H9 (cell line): Measurements from ENCODE around the gene JAKMIP1. TPM values are rescaled to one million over a fixed set of nuclear protein-coding genes. Genes with fewer than 3 reads are reported as not detected.

ENCODE experiments used
- DNase-seq: peaks from one replicate; pipeline ENCODE4 v3.0.0-alpha.2; 2017
- H2AFZ ChIP-seq: one replicate; pipeline ENCODE4 v1.6.1; 2013; ENCODE audit warnings: mild to moderate bottlenecking, low read length, control low read depth, moderate library complexity
- H2AK5ac ChIP-seq: 2 replicates; pipeline ENCODE4 v1.6.1; 2013; ENCODE audit warnings: low read length, control low read depth, mixed read lengths; ENCODE audit not compliant: insufficient read length
- H2BK120ac ChIP-seq: one replicate; pipeline ENCODE4 v1.6.1; 2013; ENCODE audit warnings: low read depth, mild to moderate bottlenecking, low read length, control low read depth, inconsistent platforms; ENCODE audit not compliant: poor library complexity, severe bottlenecking
- H2BK12ac ChIP-seq: 2 replicates; pipeline ENCODE4 v1.6.1; 2013; ENCODE audit warnings: low read length, control low read depth, mixed read lengths, low read depth; ENCODE audit not compliant: insufficient read length
- H2BK15ac ChIP-seq: 2 replicates; pipeline ENCODE4 v1.6.1; 2013; ENCODE audit warnings: low read depth, low read length, control low read depth
- H2BK20ac ChIP-seq: one replicate; pipeline ENCODE4 v1.6.1; 2013; ENCODE audit warnings: low read depth, mild to moderate bottlenecking, low read length, control low read depth, inconsistent platforms; ENCODE audit not compliant: poor library complexity, severe bottlenecking
- H2BK5ac ChIP-seq: 2 replicates; pipeline ENCODE4 v1.6.1; 2013; ENCODE audit warnings: low read length, control low read depth, mixed read lengths; ENCODE audit not compliant: insufficient read length
- H3K14ac ChIP-seq: 2 replicates; pipeline ENCODE4 v1.6.1; 2013; ENCODE audit warnings: low read length, control low read depth; ENCODE audit not compliant: insufficient read depth
- H3K18ac ChIP-seq: 2 replicates; pipeline ENCODE4 v1.6.1; 2013; ENCODE audit warnings: low read depth, mild to moderate bottlenecking, mixed read lengths, low read length, control low read depth; ENCODE audit not compliant: insufficient read length
- H3K23ac ChIP-seq: 2 replicates; pipeline ENCODE4 v1.6.1; 2013; ENCODE audit warnings: low read length, control low read depth, mixed read lengths, low read depth; ENCODE audit not compliant: insufficient read length
- H3K23me2 ChIP-seq: 2 replicates; pipeline ENCODE4 v1.6.1; 2013; ENCODE audit warnings: low read depth, mild to moderate bottlenecking, mixed read lengths, low read length, control low read depth; ENCODE audit not compliant: insufficient read length, poor library complexity, severe bottlenecking
- H3K27ac ChIP-seq: 2 replicates; pipeline ENCODE4 v1.5.1; 2013; ENCODE audit warnings: low read length, control low read depth, mixed read lengths, low read depth; ENCODE audit not compliant: insufficient read length
- H3K27me3 ChIP-seq: 2 replicates; pipeline ENCODE4 v1.6.1; 2013; ENCODE audit warnings: low read length, control low read depth, inconsistent platforms; ENCODE audit not compliant: insufficient read depth
- H3K4ac ChIP-seq: 2 replicates; pipeline ENCODE4 v1.6.1; 2013; ENCODE audit warnings: low read depth, mild to moderate bottlenecking, control low read depth, inconsistent platforms, low read length, moderate library complexity
- H3K4me1 ChIP-seq: 2 replicates; pipeline ENCODE4 v1.6.1; 2013; ENCODE audit warnings: low read length, control low read depth, inconsistent platforms; ENCODE audit not compliant: insufficient read depth
- H3K4me2 ChIP-seq: 2 replicates; pipeline ENCODE4 v1.6.1; 2013; ENCODE audit warnings: low read length, control low read depth, mixed read lengths; ENCODE audit not compliant: insufficient read length, insufficient read depth
- H3K56ac ChIP-seq: 2 replicates; pipeline ENCODE4 v1.6.1; 2013; ENCODE audit warnings: low read depth, mild to moderate bottlenecking, mixed read lengths, low read length, control low read depth; ENCODE audit not compliant: insufficient read length
- H3K79me1 ChIP-seq: 2 replicates; pipeline ENCODE4 v1.6.1; 2013; ENCODE audit warnings: low read depth, mild to moderate bottlenecking, moderate library complexity, low read length, control low read depth, inconsistent platforms; ENCODE audit not compliant: insufficient read depth, poor library complexity, severe bottlenecking
- H3K79me2 ChIP-seq: 2 replicates; pipeline ENCODE4 v1.6.1; 2013; ENCODE audit warnings: low read length, control low read depth, inconsistent platforms; ENCODE audit not compliant: insufficient read depth
- H3K9ac ChIP-seq: 2 replicates; pipeline ENCODE4 v1.6.1; 2013; ENCODE audit warnings: low read length, control low read depth, mixed read lengths; ENCODE audit not compliant: insufficient read length; ENCODE audit errors: extremely low read depth
- H3K9me3 ChIP-seq: one replicate; pipeline ENCODE4 v1.6.1; 2013; ENCODE audit warnings: low read depth, low read length, inconsistent platforms; ENCODE audit not compliant: control insufficient read depth
- H3T11ph ChIP-seq: one replicate; pipeline ENCODE4 v1.6.1; 2013; ENCODE audit warnings: mild to moderate bottlenecking, low read length, control low read depth, inconsistent platforms
- H4K20me1 ChIP-seq: one replicate; pipeline ENCODE4 v1.6.1; 2013; ENCODE audit not compliant: control insufficient read depth, insufficient read length, insufficient read depth
- H4K5ac ChIP-seq: 2 replicates; pipeline ENCODE4 v1.6.1; 2013; ENCODE audit warnings: low read depth, mild to moderate bottlenecking, mixed read lengths, low read length, control low read depth; ENCODE audit not compliant: insufficient read length
- H4K8ac ChIP-seq: replicated peaks from 2 replicates; pipeline ENCODE4 v1.6.1; 2013; ENCODE audit warnings: low read length, control low read depth, mixed read lengths, low read depth; ENCODE audit not compliant: insufficient read length
- H4K91ac ChIP-seq: 2 replicates; pipeline ENCODE4 v1.6.1; 2013; ENCODE audit warnings: low read depth, mild to moderate bottlenecking, moderate library complexity, mixed read lengths, low read length, control low read depth; ENCODE audit not compliant: insufficient read length
- H3K27ac Mint-ChIP-seq, 3 experiments: 2 replicates in 2 of 3; 3 replicates in 1 of 3; pipeline ENCODE4 v1.8.0; 2020 to 2021; ENCODE audit warnings: mixed read lengths in 3 of 3, mild to moderate bottlenecking in 1 of 3, moderate library complexity in 1 of 3
- H3K27me3 Mint-ChIP-seq: 2 replicates; pipeline ENCODE4 v1.8.0; 2021; ENCODE audit warnings: low read depth, mild to moderate bottlenecking, moderate library complexity, mixed read lengths
- H3K36me3 Mint-ChIP-seq, 3 experiments: 2 replicates in 2 of 3; 3 replicates in 1 of 3; pipeline ENCODE4 v1.8.0; 2020 to 2021; ENCODE audit warnings: low read depth in 3 of 3, mixed read lengths in 3 of 3; ENCODE audit not compliant: insufficient read depth in 1 of 3
- H3K4me1 Mint-ChIP-seq, 2 experiments: 2 replicates each; pipeline ENCODE4 v1.8.0; 2020; ENCODE audit warnings: mixed read lengths in 2 of 2
- H3K4me3 Mint-ChIP-seq, 2 experiments: 2 replicates in 1 of 2; 3 replicates in 1 of 2; pipeline ENCODE4 v1.8.0; 2020 to 2021; ENCODE audit warnings: mild to moderate bottlenecking in 2 of 2, mixed read lengths in 2 of 2, moderate library complexity in 1 of 2
- H3K9me3 Mint-ChIP-seq, 2 experiments: 2 replicates in 1 of 2; 3 replicates in 1 of 2; pipeline ENCODE4 v1.8.0; 2020; ENCODE audit warnings: mild to moderate bottlenecking in 2 of 2, mixed read lengths in 2 of 2, moderate library complexity in 1 of 2
- WGBS: extraction: QIAGEN DNeasy Blood & Tissue Kit; methylation state at CpG from one replicate; pipeline ENCODE4 v1.1.7; 2013; ENCODE audit warnings: missing lambda C conversion rate, low lambda C conversion rate, mixed read lengths; ENCODE audit not compliant: insufficient read length; ENCODE audit errors: extremely low coverage; 5-methylcytosine and 5-hydroxymethylcytosine counted together
- total RNA-seq: library from RNA; stranded (reverse); gene quantifications from 2 replicates; pipeline ENCODE4 v1.2.1, GENCODE V29; 2021
- TF ChIP-seq, protein P1 (sequence below): fragments of 200-600 bp; sonication (generic); conservative IDR thresholded peaks from 3 replicates; pipeline ENCODE4 v1.8.0; 2021; ENCODE audit warnings: antibody characterized with exemption, mild to moderate bottlenecking

JAKMIP1 gene
- total RNA-seq, 1 experiment from 2014 or later: 1.5 TPM

DNA sequence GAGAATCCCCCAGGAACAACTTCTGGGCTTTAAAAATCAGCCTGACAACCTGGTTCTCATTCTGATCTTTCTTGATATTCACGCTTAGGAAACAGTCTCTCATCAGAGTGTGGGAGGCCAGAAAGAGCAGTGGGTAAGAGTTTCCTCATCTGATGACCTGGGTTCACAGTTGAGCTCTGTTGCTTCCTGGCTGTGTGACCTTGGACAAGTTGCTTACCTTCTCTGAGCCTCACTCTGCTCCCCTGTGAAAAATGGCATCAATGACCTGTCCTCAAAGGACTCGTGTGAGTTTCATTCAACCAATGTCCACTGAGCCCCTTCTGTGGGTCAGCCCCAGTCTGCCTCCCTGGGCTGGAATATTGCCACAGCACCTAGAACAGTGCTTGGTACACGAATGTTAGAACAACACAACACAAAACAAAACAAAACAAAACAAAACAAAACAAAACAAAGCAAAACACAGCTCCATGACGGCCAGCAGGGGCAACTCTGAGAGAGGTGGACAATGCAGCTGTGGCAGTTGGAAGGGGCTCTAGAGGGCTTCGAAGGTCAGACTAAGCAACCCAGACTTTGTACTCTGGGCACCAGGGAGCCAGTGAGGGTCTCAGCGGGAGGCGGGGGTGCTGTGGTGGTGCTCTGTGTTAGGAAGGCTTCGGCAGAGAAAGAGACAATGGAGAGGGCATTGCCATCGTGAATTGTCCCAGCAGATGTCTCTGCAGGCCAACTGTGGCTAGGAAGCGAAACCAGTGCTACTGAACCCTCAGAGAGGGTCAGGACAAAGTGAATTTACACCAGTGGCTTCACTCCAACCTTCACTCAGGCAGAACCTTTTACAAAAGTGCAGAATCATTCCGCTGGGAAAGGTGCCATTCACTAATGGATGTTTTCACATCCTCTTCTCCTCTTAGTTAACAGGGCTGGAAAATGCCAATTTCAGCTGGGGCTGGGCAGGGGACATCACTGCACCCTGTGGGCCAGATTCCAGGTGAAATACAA is 167.8 kb downstream of the JAKMIP1 start:
- H3K14ac ChIP-seq: peak overlapping the region; percentile 31; the same call in 1 of the 2 replicates
- H4K5ac ChIP-seq: no peak overlapping the region
- H2BK12ac ChIP-seq: no peak overlapping the region
- peaks cover 2% of the 10 kb centered on the region; the same call in 1 of the 2 replicates for H3K4me1 ChIP-seq
- no peak overlapping the region for H2BK5ac ChIP-seq
- H3K9ac ChIP-seq: no peak overlapping the region
- Mint-ChIP-seq H3K4me1 (peaks cover 36 to 43% of the 10 kb centered on the region in 2 experiments), H3K27me3 (peaks cover 6% of the 10 kb centered on the region), H3K9me3 (no peaks in the 10 kb centered on the region), H3K36me3 (no peaks in the 10 kb centered on the region), H3K4me3 (no peak overlapping the region), H3K27ac (peak overlapping the region; percentile 32 to 68 (median 43); a peak in 3 of 7 replicates)
- H3K79me2 ChIP-seq: no peaks in the 10 kb centered on the region
- no peak overlapping the region for H3K18ac ChIP-seq
- H2BK20ac ChIP-seq: no peak overlapping the region
- TF ChIP-seq, protein P1, sequence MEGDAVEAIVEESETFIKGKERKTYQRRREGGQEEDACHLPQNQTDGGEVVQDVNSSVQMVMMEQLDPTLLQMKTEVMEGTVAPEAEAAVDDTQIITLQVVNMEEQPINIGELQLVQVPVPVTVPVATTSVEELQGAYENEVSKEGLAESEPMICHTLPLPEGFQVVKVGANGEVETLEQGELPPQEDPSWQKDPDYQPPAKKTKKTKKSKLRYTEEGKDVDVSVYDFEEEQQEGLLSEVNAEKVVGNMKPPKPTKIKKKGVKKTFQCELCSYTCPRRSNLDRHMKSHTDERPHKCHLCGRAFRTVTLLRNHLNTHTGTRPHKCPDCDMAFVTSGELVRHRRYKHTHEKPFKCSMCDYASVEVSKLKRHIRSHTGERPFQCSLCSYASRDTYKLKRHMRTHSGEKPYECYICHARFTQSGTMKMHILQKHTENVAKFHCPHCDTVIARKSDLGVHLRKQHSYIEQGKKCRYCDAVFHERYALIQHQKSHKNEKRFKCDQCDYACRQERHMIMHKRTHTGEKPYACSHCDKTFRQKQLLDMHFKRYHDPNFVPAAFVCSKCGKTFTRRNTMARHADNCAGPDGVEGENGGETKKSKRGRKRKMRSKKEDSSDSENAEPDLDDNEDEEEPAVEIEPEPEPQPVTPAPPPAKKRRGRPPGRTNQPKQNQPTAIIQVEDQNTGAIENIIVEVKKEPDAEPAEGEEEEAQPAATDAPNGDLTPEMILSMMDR: peak; percentile 25; the same call in 2 of the 3 replicates
- no peak overlapping the region for H2AFZ ChIP-seq
- no peak overlapping the region for H3K27ac ChIP-seq
- no peak overlapping the region for H2BK120ac ChIP-seq
- no peak overlapping the region for H2BK15ac ChIP-seq
- H3K4me2 ChIP-seq: no peak overlapping the region
- H3K9me3 ChIP-seq: no peaks in the 10 kb centered on the region
- no CpG with 5 or more reads among the region's 11 CpGs for WGBS
- no peak overlapping the region for H2AK5ac ChIP-seq
- no peak overlapping the region for H4K8ac ChIP-seq
- DNase-seq: no peak
- H3K23ac ChIP-seq: no peak overlapping the region
- no peak overlapping the region for H4K91ac ChIP-seq
- no peaks in the 10 kb centered on the region for H3K27me3 ChIP-seq
- H3T11ph ChIP-seq: no peak overlapping the region
- H3K4ac ChIP-seq: no peak overlapping the region
- no peaks in the 10 kb centered on the region for H3K23me2 ChIP-seq
- no peak overlapping the region for H3K56ac ChIP-seq
- H3K79me1 ChIP-seq: no peaks in the 10 kb centered on the region
- no peaks in the 10 kb centered on the region for H4K20me1 ChIP-seq
